ENCODE results near the gene ZNF148.

Gene ZNF148

GRCh38 chr3:125375950-125376679 is 990 bp upstream of the ZNF148 start (continued):
- TF ChIP-seq YY1 (tag by site-specific recombination; IDR thresholded peaks at IDR 0.05) (no peak), ZNF610 (tag by site-specific recombination; IDR thresholded peaks at IDR 0.05; ENCODE audit: borderline replicate concordance) (no peak), ZNF394 (tag by site-specific recombination; IDR thresholded peaks at IDR 0.05; ENCODE audit: borderline replicate concordance) (no peak)

GRCh38 chr3:125374501-125374995 is 577 bp downstream of the ZNF148 start:
- peaks cover 0 to 2% of the 10 kb centered on the region in 2 experiments; a peak in 2 of 3 replicates for H3K36me3 ChIP-seq (ENCODE audit: control insufficient read depth in 2 of 2, insufficient read depth in 1 of 2, low read length in 2 of 2)
- CTCF ChIA-PET, result interaction anchor here (0.6 kb wide), 1 partner anchor 597 kb away, joined by 3 read pairs; no protein-coding TSS in a partner anchor
- POLR2A ChIA-PET, result interaction anchor here (0.7 to 1.5 kb wide), 3 partner anchors 8 to 66 kb away, joined by 3 to 7 read pairs (median 4); no protein-coding TSS in a partner anchor
- H3K9me3 ChIP-seq (ENCODE audit: control insufficient read depth, insufficient read depth, low read depth, low read length), result no peaks in the 10 kb centered on the region
- peak overlapping the region; percentile 62; the same call in 1 of the 2 replicates for H3K27ac ChIP-seq (ENCODE audit: extremely low read depth, low read depth, low read length)
- H3K4me1 ChIP-seq (ENCODE audit: control insufficient read depth, insufficient read depth, low read length), result peaks cover 8% of the 10 kb centered on the region; the same call in 1 of the 2 replicates
- H3K4me3 ChIP-seq (ENCODE audit: low read depth, low read length), result peak overlapping the region; percentile 92
- peak; percentile 34; the same call in 1 of the 2 replicates for TF ChIP-seq ZNF335 (tag by site-specific recombination; conservative IDR thresholded peaks at IDR 0.05)
- peak; percentile 38; the same call in 1 of the 2 replicates for TF ChIP-seq ZBTB20 (tag by site-specific recombination; IDR thresholded peaks at IDR 0.05)
- TF ChIP-seq ZNF341 (tag by site-specific recombination; IDR thresholded peaks at IDR 0.05; ENCODE audit: low read depth), result no peak; the same call in 1 of the 2 replicates
- peak; percentile 83 for TF ChIP-seq EGR2 (tag by site-specific recombination; IDR thresholded peaks at IDR 0.05; ENCODE audit: low read depth)
- no peak for TF ChIP-seq MYNN (tag by site-specific recombination; IDR thresholded peaks at IDR 0.05; ENCODE audit: borderline replicate concordance)
- TF ChIP-seq ZNF639 (tag by site-specific recombination; IDR thresholded peaks at IDR 0.05), result no peak
- no peak for TF ChIP-seq ZBTB1 (tag by site-specific recombination; IDR thresholded peaks at IDR 0.05)
- peak; percentile 49 for TF ChIP-seq ZNF398 (tag by site-specific recombination; IDR thresholded peaks at IDR 0.05)
- peak; percentile 57 for TF ChIP-seq SCRT2 (tag by site-specific recombination; IDR thresholded peaks at IDR 0.05)
- peak; percentile 39; the same call in 1 of the 2 replicates for TF ChIP-seq SP2 (tag by site-specific recombination; IDR thresholded peaks at IDR 0.05)
- TF ChIP-seq SP3 (tag by site-specific recombination; IDR thresholded peaks at IDR 0.05), result no peak
- no peak for TF ChIP-seq SP7 (tag by site-specific recombination; IDR thresholded peaks at IDR 0.05)
- no peak for TF ChIP-seq ZNF596 (tag by site-specific recombination; IDR thresholded peaks at IDR 0.05)
- no peak for TF ChIP-seq ZNF274 (IDR thresholded peaks at IDR 0.05; ENCODE audit: low read length)
- TF ChIP-seq ZNF274 (tag by site-specific recombination; IDR thresholded peaks at IDR 0.05; ENCODE audit: borderline replicate concordance), result 0 out of 2 replicates have a peak, but pooled peaks have one; percentile 26
- no peak for TF ChIP-seq ZNF664 (tag by site-specific recombination; IDR thresholded peaks at IDR 0.05)
- peak; percentile 90 for TF ChIP-seq ZBTB48 (tag by site-specific recombination; IDR thresholded peaks at IDR 0.05)
- TF ChIP-seq ZSCAN5A (tag by site-specific recombination; IDR thresholded peaks at IDR 0.05), result 0 out of 2 replicates have a peak, but pooled peaks have one; percentile 41
- no peak for TF ChIP-seq ZNF449 (tag by site-specific recombination; IDR thresholded peaks at IDR 0.05)
- TF ChIP-seq ZNF362 (tag by site-specific recombination; IDR thresholded peaks at IDR 0.05), result no peak
- TF ChIP-seq ZNF433 (tag by site-specific recombination; IDR thresholded peaks at IDR 0.05; ENCODE audit: low read depth), result no peak
- TF ChIP-seq ZNF530 (tag by site-specific recombination; IDR thresholded peaks at IDR 0.05; ENCODE audit: low read depth), result no peak
- 0 out of 2 replicates have a peak, but pooled peaks have one; percentile 27 for TF ChIP-seq INSM2 (tag by site-specific recombination; IDR thresholded peaks at IDR 0.05)
- TF ChIP-seq ZNF501 (tag by site-specific recombination; IDR thresholded peaks at IDR 0.05), result no peak

All from HEK293 (cell line).